ENCODE results near the gene SPG11.
"Not testable (repeated sequence)": the region's sequence is repeated elsewhere in the genome, so short reads cannot be mapped to it uniquely, and the experiment has no call there.

Gene SPG11

GRCh38 chr15:44663410-44664308 lies at the start of gene SPG11:
SPG11 (minus strand) TSS chr15:44663662; CDS start chr15:44663647, 15 bp downstream.
- Mint-ChIP-seq H3K4me1 (peaks cover 49% of the 10 kb centered on the region), H3K4me3 (peak within 1 kb of the TSS; percentile 91), H3K36me3 (peaks cover 7% of the 10 kb centered on the region), H3K27ac (peak within 1 kb of the TSS; percentile 95), H3K27me3 (no peaks in the 10 kb centered on the region), H3K9me3 (no peaks in the 10 kb centered on the region)
- peak; percentile 94 for ATAC-seq

GRCh38 chr15:44712346-44713005 lies 49.0 kb upstream of the SPG11 start:
- Mint-ChIP-seq H3K27me3 (no peaks in the 10 kb centered on the region), H3K9me3 (no peaks in the 10 kb centered on the region), H3K4me1 (peaks cover 52% of the 10 kb centered on the region), H3K4me3 (peak overlapping the region; percentile 98), H3K36me3 (peaks cover 72% of the 10 kb centered on the region), H3K27ac (peak overlapping the region; percentile 100)
- ATAC-seq = peak; percentile 50

- H3K9me3 Mint-ChIP-seq = no peaks in the 10 kb centered on the region
- peak; percentile 67 for ATAC-seq
- H3K27ac Mint-ChIP-seq = peak overlapping the region; percentile 100
- H3K4me1 Mint-ChIP-seq = peaks cover 46% of the 10 kb centered on the region
- no peaks in the 10 kb centered on the region for H3K27me3 Mint-ChIP-seq
- peaks cover 72% of the 10 kb centered on the region for H3K36me3 Mint-ChIP-seq
- peak overlapping the region; percentile 98 for H3K4me3 Mint-ChIP-seq
These were observed 48.4 kb upstream of the SPG11 start for GRCh38 chr15:44711743-44712345.

GRCh38 chr15:44711096-44711742 lies 47.8 kb upstream of the SPG11 start, which contains the start of the genes B2M and PATL2:
B2M (plus strand) TSS chr15:44711517; CDS start chr15:44711547, 30 bp downstream.
PATL2 (minus strand) TSS chr15:44711323; CDS start chr15:44676490, 34,833 bp downstream.
- Mint-ChIP-seq H3K27ac (peak within 1 kb of the TSS; percentile 100), H3K27me3 (no peaks in the 10 kb centered on the region), H3K4me3 (peak within 1 kb of the TSS; percentile 98), H3K36me3 (peaks cover 69% of the 10 kb centered on the region), H3K9me3 (no peaks in the 10 kb centered on the region), H3K4me1 (peaks cover 40% of the 10 kb centered on the region)
- ATAC-seq = peak; percentile 92

GRCh38 chr15:44710236-44711095 lies 47.0 kb upstream of the SPG11 start:
- Mint-ChIP-seq H3K9me3 (no peaks in the 10 kb centered on the region), H3K27me3 (no peaks in the 10 kb centered on the region), H3K27ac (peak overlapping the region; percentile 100), H3K36me3 (peaks cover 66% of the 10 kb centered on the region), H3K4me3 (peak overlapping the region; percentile 98), H3K4me1 (peaks cover 32% of the 10 kb centered on the region)
- ATAC-seq = peak; percentile 58

GRCh38 chr15:44706946-44707636 lies 43.6 kb upstream of the SPG11 start:
- Mint-ChIP-seq H3K4me1 (peaks cover 23% of the 10 kb centered on the region), H3K27ac (no peak overlapping the region), H3K27me3 (no peaks in the 10 kb centered on the region), H3K36me3 (peaks cover 55% of the 10 kb centered on the region), H3K4me3 (no peak overlapping the region), H3K9me3 (peaks cover 4% of the 10 kb centered on the region)
- ATAC-seq = no peak

- H3K27ac Mint-ChIP-seq = no peak overlapping the region
- no peaks in the 10 kb centered on the region for H3K27me3 Mint-ChIP-seq
- ATAC-seq = no peak
- peaks cover 6% of the 10 kb centered on the region for H3K9me3 Mint-ChIP-seq
- no peak overlapping the region for H3K4me3 Mint-ChIP-seq
- peaks cover 30% of the 10 kb centered on the region for H3K4me1 Mint-ChIP-seq
- peaks cover 48% of the 10 kb centered on the region for H3K36me3 Mint-ChIP-seq
These were observed 42.9 kb upstream of the SPG11 start for GRCh38 chr15:44706401-44706800.

GRCh38 chr15:44705986-44706385 lies 42.5 kb upstream of the SPG11 start:
- no peaks in the 10 kb centered on the region for H3K27me3 Mint-ChIP-seq
- ATAC-seq = no peak
- H3K9me3 Mint-ChIP-seq = peaks cover 6% of the 10 kb centered on the region
- peaks cover 32% of the 10 kb centered on the region for H3K4me1 Mint-ChIP-seq
- H3K36me3 Mint-ChIP-seq = peaks cover 44% of the 10 kb centered on the region
- no peak overlapping the region for H3K27ac Mint-ChIP-seq
- no peak overlapping the region for H3K4me3 Mint-ChIP-seq

- not testable (repeated sequence) for H3K27ac Mint-ChIP-seq, H3K27me3 Mint-ChIP-seq, H3K4me3 Mint-ChIP-seq, ATAC-seq
- H3K4me1 Mint-ChIP-seq = peaks cover 39% of the 10 kb centered on the region
- peaks cover 23% of the 10 kb centered on the region for H3K36me3 Mint-ChIP-seq
- H3K9me3 Mint-ChIP-seq = peaks cover 11% of the 10 kb centered on the region
These were observed 37.2 kb upstream of the SPG11 start for GRCh38 chr15:44700676-44701075.

GRCh38 chr15:44698641-44699040 lies 35.2 kb upstream of the SPG11 start:
- Mint-ChIP-seq H3K4me3 (no peak overlapping the region), H3K9me3 (peaks cover 11% of the 10 kb centered on the region), H3K4me1 (peaks cover 43% of the 10 kb centered on the region), H3K27ac (no peak overlapping the region), H3K27me3 (no peaks in the 10 kb centered on the region), H3K36me3 (peaks cover 13% of the 10 kb centered on the region)
- ATAC-seq = no peak

- no peaks in the 10 kb centered on the region for H3K27me3 Mint-ChIP-seq
- H3K4me3 Mint-ChIP-seq = no peak overlapping the region
- ATAC-seq = no peak
- peaks cover 37% of the 10 kb centered on the region for H3K4me1 Mint-ChIP-seq
- H3K9me3 Mint-ChIP-seq = peaks cover 6% of the 10 kb centered on the region
- peaks cover under 1% of the 10 kb centered on the region for H3K36me3 Mint-ChIP-seq
- H3K27ac Mint-ChIP-seq = peak overlapping the region; percentile 56
These were observed 33.6 kb upstream of the SPG11 start for GRCh38 chr15:44697014-44697413.

GRCh38 chr15:44695294-44695693 lies 31.8 kb upstream of the SPG11 start:
- Mint-ChIP-seq H3K9me3 (peaks cover 5% of the 10 kb centered on the region), H3K36me3 (no peaks in the 10 kb centered on the region), H3K4me3 (no peak overlapping the region), H3K27me3 (no peaks in the 10 kb centered on the region), H3K27ac (peak overlapping the region; percentile 12), H3K4me1 (peaks cover 23% of the 10 kb centered on the region)
- no peak for ATAC-seq

- H3K36me3 Mint-ChIP-seq = no peaks in the 10 kb centered on the region
- peaks cover 23% of the 10 kb centered on the region for H3K4me1 Mint-ChIP-seq
- no peaks in the 10 kb centered on the region for H3K27me3 Mint-ChIP-seq
- H3K27ac Mint-ChIP-seq = peak overlapping the region; percentile 12
- no peak for ATAC-seq
- no peaks in the 10 kb centered on the region for H3K9me3 Mint-ChIP-seq
- no peak overlapping the region for H3K4me3 Mint-ChIP-seq
These were observed 31.0 kb upstream of the SPG11 start for GRCh38 chr15:44694416-44694815.

All from stimulated activated memory B cell treated with anti-CD40 and anti-IgM and Interleukin-4, amounts not matched to agents 10 μg/mL and 1 μg/mL and 100 μg/mL, for 72 hours (primary cell).